HCEC 1CT (cell line): ENCODE measurements around the gene DNAH10.

Experiments used
- DNase-seq: peaks from one replicate; pipeline ENCODE4 v3.0.0-alpha.2; 2017

Gene DNAH10

GRCh38 chr12:123950476-123951349 is 188.6 kb downstream of the DNAH10 start:
- no peak for DNase-seq

- no peak for DNase-seq
Observed at GRCh38 chr12:123951467-123951866, 189.4 kb downstream of the DNAH10 start.

GRCh38 chr12:123952037-123952436 is 189.9 kb downstream of the DNAH10 start:
- peak; percentile 22 for DNase-seq

DNA sequence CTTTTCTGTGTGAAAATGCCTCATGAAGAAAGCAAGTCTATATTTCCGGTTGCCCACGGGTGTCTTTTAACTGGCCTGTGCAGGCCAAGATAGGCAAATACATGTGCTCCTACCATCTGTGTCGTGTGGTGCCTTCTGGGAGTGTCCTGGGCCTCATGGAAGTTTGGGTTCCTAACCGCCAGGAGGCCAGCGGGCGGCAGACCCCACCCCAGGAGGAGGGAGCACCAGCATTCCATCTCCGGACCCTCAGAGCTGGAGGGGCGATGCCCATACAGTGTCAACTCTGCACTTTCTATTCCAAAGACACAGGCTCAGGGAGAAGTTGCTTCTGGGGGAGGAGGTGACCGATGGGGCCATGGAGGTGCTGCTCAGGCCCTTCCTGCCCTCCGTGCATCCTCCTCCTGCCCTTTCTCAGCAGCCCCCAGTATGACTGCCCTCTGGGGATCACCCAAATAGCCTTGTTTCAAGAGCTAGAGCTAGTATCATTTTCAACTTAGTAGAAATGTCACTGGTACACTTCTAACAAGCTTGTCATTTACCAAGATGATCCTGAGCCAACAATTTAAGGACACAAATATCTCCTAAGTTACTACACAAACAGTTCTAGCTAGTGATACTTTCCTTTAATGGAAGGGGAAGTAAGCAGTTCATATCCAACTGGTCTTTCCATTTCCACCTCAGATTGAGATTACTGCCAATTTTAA is 192.7 kb downstream of the DNAH10 start:
- no peak for DNase-seq

- DNase-seq = no peak
Observed at GRCh38 chr12:123956249-123956648, 194.1 kb downstream of the DNAH10 start.

DNA sequence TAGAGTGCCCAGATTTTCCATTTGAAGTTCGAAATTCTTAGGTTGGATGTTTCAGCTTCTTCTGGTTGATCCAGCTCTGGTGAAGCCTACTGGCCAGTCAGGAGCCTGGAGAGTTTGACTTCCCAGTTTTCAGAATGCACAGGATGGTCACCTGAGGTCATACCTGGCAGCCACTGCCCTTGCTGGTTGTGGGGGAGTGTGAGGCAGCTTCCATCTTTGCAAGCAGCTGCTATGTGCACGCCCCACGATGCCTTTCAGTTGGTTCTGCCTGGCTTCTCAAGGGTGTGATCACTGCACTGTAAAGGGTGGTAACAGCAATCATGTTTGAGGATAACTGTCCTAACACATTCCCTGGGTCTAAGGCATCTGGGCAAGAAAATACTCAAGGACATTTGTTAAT is 195.1 kb downstream of the DNAH10 start:
- DNase-seq = no peak

DNA sequence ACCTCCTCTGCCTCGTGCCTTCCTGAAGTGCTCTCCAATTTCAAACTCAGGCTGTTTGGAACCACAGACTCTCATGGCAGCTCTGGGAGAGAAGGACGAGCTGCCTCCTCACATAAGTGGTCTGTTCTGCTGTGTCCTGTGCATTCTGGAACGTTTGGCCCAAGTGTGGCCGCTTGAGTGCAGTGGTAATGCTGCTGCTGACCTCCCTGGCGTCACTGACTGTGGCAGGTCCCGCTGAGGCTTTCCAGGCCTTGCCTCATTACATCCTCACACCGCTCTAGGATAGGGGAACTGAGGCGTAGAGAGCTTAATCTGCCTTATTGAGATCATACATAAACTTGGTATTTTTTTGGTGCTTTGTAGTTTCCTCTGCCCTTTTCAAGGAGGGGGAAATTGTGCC is 196.4 kb downstream of the DNAH10 start:
- no peak for DNase-seq

DNA sequence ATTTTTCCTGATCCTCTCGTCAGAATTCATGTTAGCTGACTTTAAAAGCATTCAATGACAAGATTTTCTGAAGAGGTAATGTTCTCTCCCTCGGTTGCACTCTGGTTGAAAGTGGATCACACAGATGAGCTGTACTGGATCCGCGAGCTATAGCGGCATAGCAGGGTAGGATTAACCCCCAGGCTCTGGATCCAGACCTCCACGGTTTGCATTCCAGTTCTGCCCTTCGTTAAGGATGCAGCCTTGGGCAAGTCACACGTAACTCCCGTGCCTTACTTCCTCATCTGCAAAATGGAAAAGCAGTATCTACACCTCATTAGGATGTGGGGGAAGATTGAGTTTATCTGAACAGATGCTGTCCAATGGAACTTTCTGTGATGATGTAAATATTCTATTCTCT is 196.8 kb downstream of the DNAH10 start:
- DNase-seq = no peak

DNA sequence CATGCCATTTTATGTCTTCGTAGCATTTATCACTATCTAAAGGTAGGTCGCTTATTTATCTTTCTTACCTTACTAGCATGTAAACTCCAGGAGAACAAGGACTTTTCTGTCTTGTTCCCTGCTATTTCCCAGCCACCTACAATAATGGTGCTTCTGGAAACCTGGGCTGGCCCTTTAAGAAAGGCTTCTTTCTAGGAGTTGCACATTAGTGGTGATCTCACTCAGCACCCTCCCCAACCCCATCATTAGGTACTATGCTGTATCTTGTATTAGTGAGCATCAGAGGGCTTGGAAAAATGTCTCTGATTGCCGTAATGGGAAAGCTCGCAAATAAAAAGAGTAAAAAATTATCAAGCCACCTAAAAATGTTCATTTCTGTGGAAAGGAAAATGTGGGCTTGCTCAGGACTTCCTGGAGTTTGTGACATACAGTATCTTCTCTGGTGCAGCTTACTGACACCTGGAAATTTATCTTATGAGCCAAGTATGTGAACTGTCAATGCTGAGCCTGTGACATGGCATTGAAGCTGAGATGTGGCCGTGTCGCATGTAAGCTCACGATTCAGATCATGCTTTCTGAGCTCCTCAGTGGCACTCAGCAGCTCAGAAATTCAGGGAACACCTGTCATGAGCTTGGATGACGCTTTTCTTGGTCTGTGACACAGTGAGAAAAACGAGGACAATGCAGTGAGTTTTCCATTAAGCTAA is 198.1 kb downstream of the DNAH10 start:
- no peak for DNase-seq

GRCh38 chr12:123960856-123961255 is 198.8 kb downstream of the DNAH10 start:
- no peak for DNase-seq

GRCh38 chr12:123961585-123962345 is 199.7 kb downstream of the DNAH10 start:
- DNase-seq = no peak

DNA sequence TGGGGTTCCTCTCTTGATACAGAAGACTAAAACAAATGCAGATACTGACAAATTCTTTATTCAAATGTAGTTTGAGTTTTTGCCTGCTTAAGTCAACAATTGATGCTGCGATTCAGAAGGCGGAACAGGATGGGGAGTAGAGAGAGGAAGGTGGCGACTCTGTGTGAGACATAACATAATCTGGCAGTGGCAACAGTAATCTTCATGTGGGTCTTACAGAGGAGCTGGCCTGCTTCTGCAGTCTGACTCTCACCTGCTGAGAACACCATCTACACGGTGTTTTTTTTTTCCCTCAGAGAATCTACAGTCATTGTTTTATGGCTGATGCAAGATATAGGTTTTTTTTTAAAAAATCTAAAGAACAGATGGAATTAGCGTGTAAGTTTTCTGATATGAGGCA is 200.4 kb downstream of the DNAH10 start:
- DNase-seq = no peak

- no peak for DNase-seq
Observed at GRCh38 chr12:123963821-123964220, 201.7 kb downstream of the DNAH10 start.

GRCh38 chr12:123965382-123965781 is 203.3 kb downstream of the DNAH10 start:
- DNase-seq = no peak

- peak; percentile 75 for DNase-seq
Observed at GRCh38 chr12:123966596-123966995, 204.5 kb downstream of the DNAH10 start.

GRCh38 chr12:123967121-123967586 is 205.1 kb downstream of the DNAH10 start:
- no peak for DNase-seq

DNA sequence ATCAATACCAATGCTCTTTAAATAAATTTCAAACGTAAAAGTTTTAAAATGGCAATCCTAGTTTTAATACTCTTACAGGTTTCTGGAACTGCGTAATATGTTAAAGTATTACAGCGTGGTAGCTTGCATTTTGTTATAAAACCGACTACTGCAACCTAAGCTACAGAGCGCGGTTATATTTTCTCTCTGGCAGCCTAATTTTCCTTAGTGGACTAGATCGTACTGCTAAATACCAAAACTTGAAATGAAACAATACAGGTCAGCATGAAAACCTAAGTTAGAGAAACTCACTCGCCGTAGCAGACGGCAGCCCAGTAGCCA is 209.3 kb downstream of the DNAH10 start:
- no peak for DNase-seq

- peak; percentile 28 for DNase-seq
Observed at GRCh38 chr12:123971770-123972456, 209.8 kb downstream of the DNAH10 start.

DNA sequence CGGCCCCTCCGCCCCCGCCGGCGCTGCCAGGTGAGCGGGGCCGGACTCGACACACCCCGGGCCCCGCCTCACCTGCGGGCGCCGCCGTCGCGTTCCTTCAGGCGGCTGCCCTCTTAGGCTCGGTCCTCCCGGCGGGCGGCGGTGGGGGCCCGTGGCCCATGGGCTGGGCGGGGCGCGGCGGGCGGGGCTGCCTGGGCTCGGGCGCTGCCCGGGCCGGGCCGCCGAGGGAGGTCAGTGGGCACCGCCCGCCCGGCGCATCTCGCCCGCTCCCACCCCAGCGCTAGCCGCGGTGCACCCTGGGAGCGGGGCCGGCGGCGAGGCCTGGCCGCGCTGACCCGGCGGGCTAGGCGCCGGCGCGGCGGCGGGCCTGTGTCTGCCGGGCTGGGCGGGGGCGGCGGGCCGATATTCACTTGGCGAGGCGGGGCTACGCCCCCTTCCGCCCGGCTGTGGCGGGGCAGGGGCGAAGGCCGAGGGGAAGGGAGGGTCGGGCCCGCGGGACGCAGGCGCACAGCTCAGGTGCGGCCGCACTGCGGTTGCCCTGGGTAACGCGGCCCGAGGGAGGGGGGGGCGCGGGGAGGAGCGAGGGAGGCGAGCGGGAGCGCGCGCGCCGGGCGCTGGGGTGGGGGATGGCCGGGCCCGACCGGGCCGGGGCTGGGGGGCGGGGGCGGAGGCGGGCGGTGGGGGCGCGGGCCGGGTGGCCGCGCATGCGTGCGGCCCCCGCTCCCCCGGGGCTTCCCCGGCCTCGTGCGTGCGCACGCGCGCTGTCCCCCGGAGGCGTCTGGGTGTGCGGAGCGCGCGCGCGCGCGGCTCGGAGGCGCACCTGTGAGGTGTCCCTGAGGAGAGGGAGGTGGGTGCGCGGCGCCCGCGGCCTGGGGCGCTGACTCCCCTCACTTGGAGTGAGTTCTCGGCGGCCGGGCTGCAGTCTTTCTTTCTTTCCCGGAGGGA is 210.6 kb downstream of the DNAH10 start, which contains the start of the genes CCDC92 and ZNF664:
TSS of gene CCDC92 (minus strand) at position 375 of the 945 bp plus-strand sequence. CDS start 28,526 bp downstream, outside the sequence.
TSS of gene ZNF664 (plus strand) at position 759 of the 945 bp plus-strand sequence. CDS start 38,930 bp downstream, outside the sequence.
- peak; percentile 88 for DNase-seq

- DNase-seq = no peak
Observed at GRCh38 chr12:123973552-123974341, 211.6 kb downstream of the DNAH10 start.
